ENCODE results near the gene SULT1A2.
A peak's percentile ranks its signal among the peaks of the same experiment; 100 is the strongest.
"Not testable (repeated sequence)": the region's sequence is repeated elsewhere in the genome, so short reads cannot be mapped to it uniquely, and the experiment has no call there.

SULT1A2 gene

DNA sequence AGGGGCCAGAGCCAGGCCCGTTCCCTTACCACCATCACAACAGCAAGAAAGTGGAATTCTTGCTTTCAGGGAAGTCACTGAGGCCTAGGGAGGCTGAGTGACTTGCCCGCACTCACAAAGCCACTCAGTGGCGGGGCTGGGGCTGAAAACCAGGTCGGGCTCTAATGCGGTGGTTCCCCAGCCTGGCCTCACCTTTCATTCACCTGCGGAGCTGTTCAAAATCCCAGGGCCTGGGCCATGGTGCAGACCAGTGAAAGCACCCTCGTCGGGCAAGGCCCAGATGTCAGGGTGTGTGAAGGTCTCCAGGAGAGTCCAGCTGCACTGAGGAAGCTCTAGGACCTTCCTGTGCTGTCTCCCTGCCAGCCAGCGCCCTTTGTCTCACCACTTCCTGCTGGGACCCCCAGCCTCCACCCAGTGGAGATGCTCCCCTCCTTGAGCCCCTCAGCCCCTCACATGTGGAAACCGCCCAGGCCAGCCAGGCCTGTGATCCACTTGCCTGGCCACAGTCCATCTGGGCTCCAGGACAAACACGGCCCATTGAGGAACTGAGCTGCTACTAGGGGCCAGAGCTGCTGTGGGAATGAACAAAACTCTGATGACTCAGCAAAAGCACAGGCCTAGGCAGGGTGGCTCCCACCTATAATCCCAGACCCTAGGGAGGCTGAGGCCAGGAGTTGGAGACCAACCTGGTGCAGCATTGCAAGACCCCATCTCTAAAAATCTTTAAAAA is 12.2 kb upstream of the SULT1A2 start:
- not testable (repeated sequence) for DNase-seq

DNA sequence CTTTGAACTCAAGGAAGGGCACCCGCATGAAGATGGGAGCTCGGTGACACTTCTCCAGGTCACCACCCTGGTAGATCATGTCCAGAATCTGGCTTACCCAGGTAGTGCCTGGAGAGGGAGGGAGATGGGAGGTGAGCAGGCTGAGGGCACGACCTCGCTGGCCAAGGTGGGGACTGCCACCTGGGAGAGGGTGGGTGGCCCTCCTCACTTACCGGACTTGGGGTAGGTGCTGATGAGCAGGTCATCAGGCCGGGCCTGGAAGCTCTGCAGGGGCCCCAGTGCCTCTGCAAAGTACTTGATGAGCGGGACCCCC is 11.6 kb upstream of the SULT1A2 start:
- not testable (repeated sequence) for DNase-seq

DNA sequence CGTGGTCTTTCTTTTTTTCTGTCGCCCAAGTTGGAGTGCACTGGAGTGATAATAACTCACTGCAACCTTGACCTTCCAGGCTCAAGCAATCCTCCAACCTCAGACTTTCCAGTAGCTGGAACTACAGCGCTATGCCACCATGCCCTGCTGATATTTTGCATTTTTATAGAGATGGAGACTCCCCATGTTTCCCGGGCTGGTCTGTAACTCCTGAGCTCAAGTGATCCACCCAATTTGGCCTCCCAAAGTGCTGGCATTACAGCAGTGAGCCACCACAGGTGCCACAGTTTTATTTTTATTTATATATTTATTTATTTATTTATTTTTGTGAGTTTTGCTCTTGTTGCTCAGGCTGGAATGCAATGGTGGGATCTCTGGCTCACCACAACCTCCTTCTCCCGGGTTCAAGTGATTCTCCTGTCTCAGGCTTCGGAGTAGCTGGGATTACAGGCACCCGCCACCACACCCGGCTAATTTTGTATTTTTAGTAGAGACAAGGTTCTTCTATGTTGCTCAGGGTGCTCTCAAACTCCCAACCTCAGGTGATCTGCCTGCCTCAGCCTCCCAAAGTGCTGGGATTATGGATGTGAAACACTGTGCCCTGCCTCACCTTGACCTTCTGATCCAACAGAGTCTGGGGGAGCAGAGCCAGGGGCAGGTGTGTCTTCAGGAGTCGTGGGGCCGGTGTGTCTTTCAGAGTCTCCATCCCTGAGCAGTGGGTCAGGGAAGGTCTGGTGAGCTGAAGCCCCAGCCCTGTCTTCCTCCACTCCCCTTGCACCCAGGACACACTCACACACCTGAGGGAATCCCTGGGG is 11.0 kb upstream of the SULT1A2 start:
- not testable (repeated sequence) for DNase-seq

DNA sequence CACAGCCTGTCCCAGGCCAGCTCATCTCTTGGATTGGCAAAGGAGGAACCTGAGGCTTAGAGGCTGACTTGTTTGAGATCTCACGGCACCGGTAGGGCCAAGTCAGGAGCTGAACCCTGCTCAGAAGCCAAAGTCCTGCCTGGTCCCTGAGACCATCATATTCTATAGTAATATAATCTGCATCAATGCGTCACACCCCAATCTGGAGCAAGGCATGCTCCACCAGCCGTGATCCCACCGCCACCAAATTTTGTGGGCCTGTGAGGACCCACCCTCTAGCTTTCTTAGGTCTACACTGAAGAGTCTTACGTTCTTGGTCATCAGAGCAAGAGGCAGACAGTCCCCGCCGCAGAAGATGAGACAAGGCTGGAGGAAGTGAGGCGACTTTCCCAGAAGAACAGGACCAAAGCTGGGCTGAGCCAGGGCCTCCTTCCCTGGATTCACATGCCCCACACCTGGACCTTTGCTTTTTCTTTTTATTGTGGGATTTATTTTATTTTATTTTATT is 10.3 kb upstream of the SULT1A2 start:
- no peak for DNase-seq

DNA sequence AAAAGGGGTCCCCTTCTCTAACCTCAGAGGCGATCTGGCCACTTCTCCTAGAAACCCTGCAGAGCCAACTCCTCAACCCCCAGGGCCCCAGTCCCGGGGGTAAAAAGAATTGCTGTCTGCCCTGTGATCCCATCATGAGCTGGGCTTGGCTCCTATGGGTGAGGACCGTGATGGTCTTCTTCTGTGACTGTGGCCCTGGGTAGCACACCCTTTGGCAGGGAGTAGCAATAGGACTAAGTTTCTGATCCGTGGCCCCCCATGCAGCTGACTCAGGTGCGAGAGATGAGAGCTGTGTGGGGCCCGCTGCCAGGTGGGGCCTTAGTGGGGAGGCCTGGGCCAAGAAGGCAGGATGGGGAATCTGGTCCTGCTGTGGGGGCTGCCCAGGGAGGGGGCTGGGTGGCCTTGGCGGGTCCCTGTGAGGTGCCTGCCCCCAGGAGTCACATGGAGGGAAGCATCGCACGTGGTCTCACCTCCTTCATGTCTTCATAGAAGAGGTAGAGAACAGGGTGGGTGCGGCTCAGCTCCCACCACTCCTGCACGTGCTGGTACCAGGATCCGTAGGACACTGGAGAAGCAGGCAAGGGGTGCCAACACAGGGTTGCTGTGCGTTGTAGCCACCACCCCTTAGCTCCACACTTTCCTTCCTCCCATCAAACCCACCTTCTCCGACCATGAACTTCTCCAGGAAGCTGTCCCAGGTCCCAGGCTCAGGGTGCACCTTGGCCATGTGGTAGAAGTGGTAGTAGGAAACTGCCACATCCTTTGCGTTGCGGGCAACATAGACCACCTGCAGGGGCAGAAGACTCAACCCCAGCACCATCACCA is 9.7 kb upstream of the SULT1A2 start:
- no peak for DNase-seq

DNA sequence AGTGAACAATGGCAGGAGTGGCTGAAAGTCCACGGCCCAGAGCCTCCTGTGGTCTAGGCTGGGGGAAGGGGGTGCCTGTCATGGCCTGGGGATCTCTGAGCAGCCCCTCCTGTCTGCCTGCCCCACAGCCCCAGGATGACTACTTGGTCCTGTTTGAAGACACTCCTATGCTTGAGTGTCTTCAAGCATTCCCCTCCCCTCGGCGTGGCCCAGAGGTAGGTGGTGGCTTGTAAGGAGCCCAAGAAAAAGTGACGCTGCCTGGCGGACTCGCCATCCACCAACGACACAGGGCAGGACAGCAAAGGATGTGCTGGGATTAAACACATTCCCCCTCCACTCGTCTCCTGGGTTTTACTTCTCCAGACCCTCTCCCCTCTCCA is 7.3 kb upstream of the SULT1A2 start:
- no peak for DNase-seq

DNA sequence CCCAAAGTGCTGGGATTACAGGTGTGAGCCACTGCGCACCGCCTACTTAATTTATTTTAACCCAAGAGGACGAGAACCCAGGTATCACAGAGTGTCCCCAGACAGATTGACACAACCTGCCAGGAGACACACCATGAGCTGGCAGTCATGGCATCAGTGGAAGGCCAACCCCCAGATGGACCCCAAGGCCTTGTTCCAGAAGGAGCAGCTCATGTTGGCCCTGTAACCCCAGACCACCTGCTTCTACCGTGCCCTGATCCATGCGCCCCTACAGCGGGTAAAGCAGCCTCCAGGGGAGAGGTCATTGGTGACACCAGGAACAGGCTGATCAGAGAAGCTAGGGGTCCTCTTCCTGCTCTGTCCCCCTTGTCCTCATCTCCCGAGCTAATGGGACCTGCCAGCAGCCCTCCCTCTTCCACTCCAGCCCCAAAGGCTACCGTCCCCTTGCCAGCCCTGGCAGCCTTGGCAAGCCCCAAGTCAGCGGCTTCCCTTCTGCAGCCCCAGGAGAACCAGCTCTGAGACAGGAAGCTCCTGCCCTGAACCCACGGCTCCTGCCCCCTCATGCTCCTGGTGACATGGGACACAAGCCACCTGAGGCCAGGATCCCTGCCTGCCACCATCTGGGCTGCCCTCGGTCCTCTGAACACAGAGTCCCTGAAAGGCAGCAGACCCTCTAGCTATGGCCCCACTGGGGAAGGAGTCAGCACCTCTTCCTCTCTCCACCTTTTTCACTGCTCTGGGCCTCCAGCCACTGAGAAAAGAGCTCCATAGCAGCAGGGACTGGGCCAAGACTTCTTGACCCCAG is 6.7 kb upstream of the SULT1A2 start:
- DNase-seq: no peak

DNA sequence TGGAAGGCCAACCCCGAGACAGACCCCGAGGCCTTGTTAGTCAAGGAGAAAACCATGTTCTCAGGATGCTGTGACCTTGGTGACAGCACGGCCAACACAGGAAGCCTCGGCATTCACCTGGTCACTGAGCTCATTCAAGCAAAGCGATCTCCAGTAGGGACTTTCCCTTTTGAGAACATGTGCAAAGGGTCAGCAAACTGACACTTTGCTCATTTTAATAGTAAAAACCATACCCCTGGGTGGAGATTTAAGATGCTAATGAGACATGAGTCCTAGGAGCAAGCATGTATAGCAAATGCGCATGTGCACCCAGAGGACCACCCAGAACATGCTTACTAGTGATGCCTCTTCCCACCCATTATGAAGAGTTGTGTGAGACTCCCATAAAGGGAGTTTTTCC is 5.7 kb upstream of the SULT1A2 start:
- DNase-seq: no peak

DNA sequence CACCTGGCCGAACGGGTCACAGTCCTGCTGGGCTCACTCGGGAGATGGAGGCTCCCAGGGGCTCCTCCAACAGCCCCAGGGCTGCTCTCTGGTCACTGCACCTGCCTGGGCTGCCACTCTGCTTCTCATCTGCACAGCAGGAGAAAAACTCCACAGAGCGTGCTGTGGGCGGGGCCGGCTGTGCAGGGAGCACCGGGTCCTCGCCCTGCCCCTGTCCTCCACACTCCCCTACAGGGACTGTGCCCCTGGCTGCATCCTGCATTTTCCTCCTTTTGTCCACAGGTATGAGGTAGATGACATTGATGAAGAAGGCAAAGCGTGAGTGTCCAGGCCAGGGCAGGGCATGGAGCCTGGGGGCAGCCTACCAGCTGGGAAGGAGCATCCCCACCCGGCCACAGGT is 5.2 kb upstream of the SULT1A2 start:
- not testable (repeated sequence) for DNase-seq

DNA sequence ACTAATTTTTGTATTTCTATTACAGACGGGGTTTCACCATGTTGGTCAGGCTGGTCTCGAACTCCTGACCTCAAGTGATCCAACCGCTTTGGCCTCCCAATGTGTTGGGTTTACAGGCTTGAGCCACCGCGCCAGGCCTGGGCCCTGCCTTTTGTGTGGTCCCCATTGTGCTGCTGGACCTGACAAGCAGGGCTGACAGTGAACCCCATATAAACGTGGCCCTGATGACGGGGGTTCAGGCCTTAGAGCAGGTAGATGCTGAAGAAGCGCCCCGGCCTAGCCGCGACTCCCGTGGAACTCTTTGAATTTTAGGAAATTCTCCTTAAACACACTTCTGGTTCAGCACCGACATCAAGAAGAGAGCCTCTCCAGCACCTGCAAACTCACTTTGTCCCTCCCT is 4.7 kb upstream of the SULT1A2 start:
- DNase-seq: not testable (repeated sequence)

DNA sequence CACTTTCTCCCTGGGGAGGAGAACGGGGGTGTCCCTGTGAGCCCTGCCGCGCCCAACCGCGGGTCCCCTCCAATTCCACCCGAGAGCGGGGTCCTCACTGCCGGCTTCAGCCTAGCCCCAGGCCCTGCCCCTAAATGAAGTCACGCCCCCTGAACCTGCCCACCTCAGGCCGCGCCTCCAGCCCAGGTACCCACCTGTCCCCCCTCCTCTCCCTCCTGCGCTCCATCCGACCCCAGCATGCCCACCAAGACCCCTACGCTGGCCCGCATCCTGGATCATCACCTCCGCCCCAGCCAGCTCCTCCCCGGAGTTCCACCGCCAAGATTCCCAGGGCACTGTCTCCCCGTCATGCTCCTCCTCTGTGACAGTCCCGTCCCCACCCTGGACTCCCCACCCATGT is 4.1 kb upstream of the SULT1A2 start:
- DNase-seq: not testable (repeated sequence)

DNA sequence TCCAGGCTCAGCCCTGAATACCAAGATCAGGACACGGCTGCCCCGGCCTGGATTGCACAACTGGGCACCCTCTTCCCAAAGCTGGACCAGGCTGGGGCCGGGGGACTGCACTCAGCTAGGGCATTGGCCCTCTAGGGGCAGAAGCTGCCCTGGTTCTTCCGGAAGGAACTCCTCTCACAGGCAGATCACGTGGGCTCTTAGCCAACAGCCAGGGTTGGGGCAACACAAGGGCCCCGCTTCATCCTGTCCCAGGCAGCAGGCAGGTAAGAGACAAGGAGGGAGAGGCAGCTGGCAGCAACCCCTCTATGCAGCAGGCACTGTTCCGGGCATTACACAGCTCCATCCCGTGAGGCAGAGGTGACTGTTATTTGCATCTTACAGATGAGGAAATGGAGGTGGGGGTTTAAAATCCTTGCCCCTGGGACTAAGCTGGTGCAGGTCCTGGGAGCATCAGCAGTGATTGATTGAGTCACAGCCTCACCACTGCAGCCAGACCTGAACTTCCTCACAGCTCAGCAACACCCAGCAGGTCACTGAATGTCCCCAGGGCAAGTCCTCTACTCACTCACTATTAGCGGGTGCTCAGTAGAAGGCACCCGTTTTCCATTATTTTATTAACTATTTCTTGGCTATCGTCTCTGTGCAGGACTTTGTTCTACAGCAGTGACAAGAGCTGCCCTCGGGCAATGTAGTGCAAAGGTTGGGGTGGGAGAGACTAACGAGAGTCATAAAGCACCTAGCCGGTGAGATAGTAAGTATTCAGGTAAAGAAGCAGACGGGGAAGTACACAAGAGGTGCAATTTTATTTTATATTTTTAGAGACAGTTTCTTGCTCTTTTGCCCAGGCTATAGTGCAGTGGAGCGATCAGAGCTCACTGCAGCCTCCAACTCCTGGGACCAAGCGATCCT is 2.8 kb upstream of the SULT1A2 start:
- not testable (repeated sequence) for DNase-seq

DNA sequence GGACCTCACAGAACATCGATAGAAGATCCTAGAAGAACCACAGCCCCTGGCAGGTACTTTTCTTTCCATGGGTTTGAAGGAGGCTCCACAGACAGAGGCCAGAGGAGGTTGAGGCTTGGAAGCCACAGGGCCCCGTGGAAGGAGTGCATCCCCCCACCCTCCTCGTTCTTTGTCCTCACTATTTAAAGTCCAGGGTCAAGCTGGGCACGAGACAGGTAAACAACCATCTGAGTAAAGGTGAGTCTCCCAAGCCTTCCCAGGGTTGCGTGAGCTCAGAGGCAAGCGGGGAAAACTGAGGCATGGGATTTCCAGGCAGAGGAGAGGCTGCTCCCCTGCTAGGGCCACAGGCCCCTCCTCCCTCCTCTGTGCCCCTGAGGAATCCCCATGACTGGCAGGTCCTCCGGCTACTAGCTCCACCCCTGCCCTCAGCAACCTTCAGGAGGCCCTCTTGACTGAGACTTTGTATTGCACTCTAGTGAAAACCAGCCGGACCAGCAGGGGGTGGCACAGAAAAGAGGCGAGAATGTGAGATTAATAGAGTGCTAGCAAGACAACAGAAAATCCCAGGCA is 927 bp upstream of the SULT1A2 start:
- peak; percentile 40 for DNase-seq

DNA sequence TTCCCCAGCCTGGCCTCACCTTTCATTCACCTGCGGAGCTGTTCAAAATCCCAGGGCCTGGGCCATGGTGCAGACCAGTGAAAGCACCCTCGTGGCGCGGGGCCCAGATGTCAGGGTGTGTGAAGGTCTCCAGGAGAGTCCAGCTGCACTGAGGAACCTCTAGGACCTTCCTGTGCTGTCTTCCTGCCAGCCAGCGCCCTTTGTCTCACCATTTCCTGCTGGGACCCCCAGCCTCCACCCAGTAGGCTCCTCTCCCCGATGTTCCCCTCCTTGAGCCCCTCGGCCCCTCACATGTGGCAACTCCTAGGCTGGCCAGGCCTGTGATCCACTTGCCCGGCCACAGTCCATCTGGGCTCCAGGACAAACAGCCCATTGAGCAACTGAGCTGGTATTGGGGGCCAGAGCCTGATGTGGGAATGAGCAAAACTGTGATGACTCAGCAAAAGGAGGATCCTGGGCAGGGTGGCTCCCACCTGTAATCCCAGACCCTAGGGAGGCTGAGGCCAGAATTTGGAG is 677 bp downstream of the SULT1A2 start:
- no peak for DNase-seq

DNA sequence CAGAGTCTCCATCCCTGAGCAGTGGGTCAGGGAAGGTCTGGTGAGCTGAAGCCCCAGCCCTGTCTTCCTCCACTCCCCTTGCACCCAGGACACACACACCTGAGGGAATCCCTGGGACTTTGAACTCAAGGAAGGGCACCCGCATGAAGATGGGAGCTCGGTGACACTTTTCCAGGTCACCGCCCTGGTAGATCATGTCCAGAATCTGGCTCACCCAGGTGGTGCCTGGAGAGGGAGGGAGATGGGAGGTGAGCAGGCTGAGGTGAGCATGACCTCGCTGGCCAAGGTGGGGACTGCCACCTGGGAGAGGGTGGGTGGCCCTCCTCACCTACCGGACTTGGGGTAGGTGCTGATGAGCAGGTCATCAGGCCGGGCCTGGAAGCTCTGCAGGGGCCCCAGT is 1.4 kb downstream of the SULT1A2 start:
- DNase-seq: not testable (repeated sequence)

DNA sequence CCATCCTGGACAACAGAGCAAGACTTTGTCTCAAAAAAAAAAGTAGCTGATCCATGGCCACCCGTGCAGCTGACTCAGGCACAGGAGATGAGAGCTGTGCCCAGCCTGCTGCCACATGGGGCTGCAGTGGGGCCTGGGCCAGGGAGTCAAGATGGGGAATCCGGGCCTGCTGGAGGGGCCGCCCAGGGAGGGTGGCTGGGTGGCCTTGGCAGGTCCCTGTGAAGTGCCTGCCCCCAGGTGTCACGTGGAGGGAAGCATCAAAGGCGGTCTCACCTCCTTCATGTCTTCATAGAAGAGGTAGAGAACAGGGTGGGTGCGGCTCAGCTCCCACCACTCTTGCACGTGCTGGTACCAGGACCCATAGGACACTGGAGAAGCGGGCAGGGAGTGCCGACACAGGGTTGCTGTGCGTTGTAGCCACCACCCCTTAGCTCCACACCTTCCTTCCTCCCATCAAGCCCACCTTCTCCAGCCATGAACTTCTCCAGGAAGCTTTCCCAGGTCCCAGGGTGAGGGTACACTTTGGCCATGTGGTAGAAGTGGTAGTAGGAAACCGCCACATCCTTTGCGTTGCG is 3.8 kb downstream of the SULT1A2 start:
- no peak for DNase-seq

DNA sequence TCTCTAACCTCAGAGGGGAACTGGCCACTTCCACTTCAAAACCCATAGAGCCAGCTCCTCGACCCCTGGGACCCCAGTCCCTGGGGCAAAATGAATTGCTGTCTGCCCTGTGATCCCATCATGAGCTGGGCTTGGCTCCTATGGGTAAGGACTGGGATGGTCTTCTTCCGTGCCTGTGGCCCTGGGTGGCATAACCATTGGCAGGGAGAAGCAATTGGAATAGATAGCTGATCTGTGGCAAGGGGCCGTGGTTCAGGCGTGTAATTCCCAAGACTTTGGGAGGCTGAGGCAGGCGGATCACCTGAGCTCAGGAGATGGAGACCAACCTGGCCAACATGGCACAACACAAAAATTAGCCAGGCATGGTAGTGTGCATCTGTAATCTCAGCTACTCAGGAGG is 4.3 kb downstream of the SULT1A2 start:
- no peak for DNase-seq

DNA sequence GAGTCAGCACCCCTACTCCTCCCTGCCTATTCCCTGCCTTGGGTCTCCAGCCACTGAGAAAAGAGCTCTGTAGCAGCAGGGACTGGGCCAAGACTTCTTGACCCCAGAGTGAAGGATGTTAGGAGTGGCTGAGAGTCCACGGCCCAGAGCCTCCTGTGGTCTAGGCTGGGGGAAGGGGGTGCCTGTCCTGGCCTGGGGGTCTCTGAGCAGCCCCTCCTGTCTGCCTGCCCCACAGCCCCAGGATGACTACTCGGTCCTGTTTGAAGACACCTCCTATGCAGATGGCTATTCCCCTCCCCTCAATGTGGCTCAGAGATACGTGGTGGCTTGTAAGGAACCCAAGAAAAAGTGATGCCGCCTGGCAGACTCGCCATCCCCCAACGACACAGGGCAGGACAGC is 5.5 kb downstream of the SULT1A2 start:
- no peak for DNase-seq

DNA sequence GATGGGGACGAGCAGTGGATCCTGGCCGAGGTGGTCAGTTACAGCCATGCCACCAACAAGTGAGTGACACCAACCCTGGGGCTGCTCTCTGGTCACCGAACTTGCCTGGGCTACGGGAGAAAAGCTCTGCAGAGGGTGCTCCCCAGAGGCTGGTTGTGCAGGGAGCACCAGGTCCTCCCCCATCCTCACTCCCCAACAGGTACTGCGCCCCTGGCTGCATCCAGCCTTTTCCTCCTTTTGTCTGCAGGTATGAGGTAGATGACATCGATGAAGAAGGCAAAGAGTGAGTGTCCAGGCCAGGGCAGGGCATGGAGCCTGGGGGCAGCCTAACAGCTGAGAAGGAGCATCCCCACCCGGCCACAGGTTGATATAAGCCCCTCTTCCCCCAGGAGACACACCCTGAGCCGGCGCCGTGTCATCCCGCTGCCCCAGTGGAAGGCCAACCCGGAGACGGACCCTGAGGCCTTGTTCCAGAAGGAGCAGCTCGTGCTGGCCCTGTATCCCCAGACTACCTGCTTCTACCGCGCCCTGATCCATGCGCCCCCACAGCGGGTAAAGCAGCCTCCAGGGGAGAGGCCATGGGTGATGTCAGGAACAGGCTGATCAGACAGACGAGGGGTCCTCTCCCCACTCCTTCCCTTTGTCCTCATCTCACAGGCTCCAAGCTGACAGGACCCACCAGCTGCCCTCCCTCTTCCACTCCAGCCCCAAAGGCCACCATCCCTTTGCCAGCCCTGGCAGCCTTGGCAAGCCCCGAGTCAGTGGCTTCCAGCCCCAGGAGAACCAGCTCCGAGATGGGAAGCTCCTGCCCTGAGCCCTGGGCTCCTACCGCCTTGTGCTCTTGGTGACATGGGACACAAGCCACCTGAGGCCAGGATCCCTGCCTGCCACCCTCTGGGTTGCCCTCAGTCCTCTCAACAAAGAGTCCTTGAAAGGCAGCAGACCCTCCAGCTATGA is 6.2 kb downstream of the SULT1A2 start:
- no peak for DNase-seq
